Ovary (tissue), 9 donors: Measurements from ENCODE around the gene ARMC12. TPM values are rescaled to one million over a fixed set of nuclear protein-coding genes. Genes with fewer than 3 reads are reported as not detected.

Experiments
- DNase-seq, 5 donors: peaks; one replicate each; pipeline ENCODE4 v3.0.0-alpha.2; 2019 to 2020
- H3K27ac ChIP-seq, 2 donors: fragments of 200-600 bp; one replicate each; pipeline versions ENCODE4 v1.5.1 to v1.8.0; 2019 to 2022
- H3K27me3 ChIP-seq: fragments of 200-600 bp; one replicate; pipeline ENCODE4 v1.8.0; 2022
- H3K36me3 ChIP-seq: fragments of 200-600 bp; sonication (generic); one replicate; pipeline ENCODE4 v1.5.1; 2019
- H3K4me1 ChIP-seq: one replicate; pipeline ENCODE4 v1.8.1; 2013; ENCODE audit warnings: mild to moderate bottlenecking, moderate library complexity; ENCODE audit not compliant: insufficient read depth
- H3K4me3 ChIP-seq: fragments of 200-600 bp; sonication (generic); one replicate; pipeline ENCODE4 v1.5.1; 2017
- H3K9me3 ChIP-seq, 2 donors: fragments of 200-600 bp in 1 of 2; sonication (generic) in 1 of 2; one replicate each; pipeline versions ENCODE4 v1.5.1 to v1.8.1; 2013 to 2019; ENCODE audit warnings: mild to moderate bottlenecking in 1 of 2, moderate library complexity in 1 of 2
- CTCF ChIP-seq, 3 donors: fragments of 450-650 bp in 2 of 3; fragments of 200-600 bp in 1 of 3; IDR thresholded peaks; one replicate each; pipeline versions ENCODE4 v1.5.1 to v1.8.0; 2016 to 2022; ENCODE audit warnings: antibody characterized with exemption in 3 of 3, mild to moderate bottlenecking in 1 of 3
- EP300 ChIP-seq: sonication (generic); formaldehyde crosslinking; IDR thresholded peaks from one replicate; pipeline ENCODE4 v1.6.1; 2017; ENCODE audit warnings: antibody characterized with exemption
- POLR2A ChIP-seq: fragments of 450-650 bp; IDR thresholded peaks from one replicate; pipeline ENCODE4 v1.6.1; 2017; ENCODE audit warnings: antibody characterized with exemption, mild to moderate bottlenecking, moderate library complexity
- WGBS, 3 donors: extraction: QIAGEN DNeasy Blood & Tissue Kit in 1 of 3; methylation state at CpG; one replicate each; pipeline versions ENCODE4 v1.1.5 to v1.1.7; 2013 to 2017; 5-methylcytosine and 5-hydroxymethylcytosine counted together
- intact Hi-C, 4 donors: fragments of 100-400 bp; cut with DNase I; formaldehyde crosslinking; loops; one replicate each; pipeline versions ENCODE4 v1.11.0 to v1.15.1; 2022 to 2023
- polyA plus RNA-seq, 2 donors: library from polyadenylated mRNA; stranded (reverse); fragments of 200-250 nt in 1 of 2; fragments of 350-450 nt in 1 of 2; fragmentation: Illumina TruSeq in 1 of 2; extraction: RNeasy Lipid Tissue Mini Kit (QIAGEN cat#74804) in 1 of 2; gene quantifications; one replicate each; pipeline ENCODE4 v1.2.3, GENCODE V29; 2013 to 2014
- total RNA-seq, 7 donors: library from RNA; depleted of rRNA in 2 of 7; stranded (reverse); fragments of >200 nt in 2 of 7; fragmentation: NEBNext Ultra II Directional in 3 of 7; extraction: Animal tissue kit (Norgen Biotek cat#: 25700) in 3 of 7; gene quantifications; one replicate each; pipeline versions ENCODE4 v1.1.0 to v1.2.4, GENCODE V29; 2016 to 2023
- donor health status: DM: no; HTN: no; CAD: no; lungs with moderate emphysema.
- donor health status: DM: no; HTN: no; CAD: no.
- donor health status: Bipolar disorder and iron deficiency.
- donor health status: DM: yes; HTN: yes; CAD: no.
- donor health status: DM: no; HTN: no; CAD: no.
- donor health status: DM: yes; HTN: yes; CAD: no.

ARMC12 gene
- total and polyA plus RNA-seq, 9 donors: 0.34 to 1.9 (median 1.0) TPM

- DNase-seq: no peak
- intact Hi-C loops: no loop called here
- H3K36me3 ChIP-seq: no peaks in the 10 kb centered on the region
- no peaks in the 10 kb centered on the region for H3K27me3 ChIP-seq
- TF ChIP-seq CTCF (IDR thresholded peaks at IDR 0.05): no peak
- no peak for TF ChIP-seq POLR2A
- TF ChIP-seq EP300: no peak
- no peak overlapping the region for H3K4me3 ChIP-seq
- 55 to 70% (median 55%) methylated on average over 3 of the region's 3 CpGs for WGBS, 3 donors
- no peaks in the 10 kb centered on the region for H3K4me1 ChIP-seq
- no peaks in the 10 kb centered on the region for H3K9me3 ChIP-seq
- H3K27ac ChIP-seq: no peak overlapping the region
Observed at GRCh38 chr6:35706468-35706867, 30.4 kb upstream of the ARMC12 start.

GRCh38 chr6:35707714-35708407 is 29.0 kb upstream of the ARMC12 start:
- no peak overlapping the region for H3K27ac ChIP-seq
- WGBS, 3 donors: 71 to 87% (median 76%) methylated on average over 4 of the region's 4 CpGs
- H3K4me1 ChIP-seq: no peaks in the 10 kb centered on the region
- H3K36me3 ChIP-seq: no peaks in the 10 kb centered on the region
- no peaks in the 10 kb centered on the region for H3K9me3 ChIP-seq
- no peak for DNase-seq
- no peak for TF ChIP-seq EP300
- H3K27me3 ChIP-seq: no peaks in the 10 kb centered on the region
- H3K4me3 ChIP-seq: no peak overlapping the region
- intact Hi-C loops: no loop called here

GRCh38 chr6:35708585-35708984 is 28.2 kb upstream of the ARMC12 start:
- Histone ChIP-seq H3K4me3 (no peak overlapping the region), H3K9me3 (no peaks in the 10 kb centered on the region), H3K27ac (no peak overlapping the region), H3K27me3 (no peaks in the 10 kb centered on the region), H3K4me1 (no peaks in the 10 kb centered on the region), H3K36me3 (no peaks in the 10 kb centered on the region)
- TF ChIP-seq POLR2A (no peak), EP300 (no peak), CTCF (IDR thresholded peaks at IDR 0.05) (no peak)
- DNase-seq: no peak
- intact Hi-C loops: no loop called here

- H3K27me3 ChIP-seq: no peaks in the 10 kb centered on the region
- 67 to 92% (median 79%) methylated on average over 4 of the region's 4 CpGs for WGBS, 3 donors
- TF ChIP-seq POLR2A (no peak), CTCF (IDR thresholded peaks at IDR 0.05) (no peak), EP300 (no peak)
- no peaks in the 10 kb centered on the region for H3K9me3 ChIP-seq
- no peak overlapping the region for H3K4me3 ChIP-seq
- H3K27ac ChIP-seq: no peak overlapping the region
- no peaks in the 10 kb centered on the region for H3K4me1 ChIP-seq
- H3K36me3 ChIP-seq: no peaks in the 10 kb centered on the region
- peak in 2 of 5 donors; percentile 6 to 25 for DNase-seq
- intact Hi-C loops: no loop called here
Observed at GRCh38 chr6:35710241-35710847, 26.5 kb upstream of the ARMC12 start.

GRCh38 chr6:35711731-35712130 is 25.1 kb upstream of the ARMC12 start:
- 48 to 61% (median 56%) methylated on average over 7 of the region's 7 CpGs for WGBS, 3 donors
- TF ChIP-seq CTCF (IDR thresholded peaks at IDR 0.05) (no peak), POLR2A (no peak), EP300 (no peak)
- intact Hi-C loops: no loop called here

More at GRCh38 chr6:35711731-35712130, 25.1 kb upstream of the ARMC12 start:
- Histone ChIP-seq H3K36me3 (no peaks in the 10 kb centered on the region), H3K4me3 (no peak overlapping the region), H3K4me1 (no peaks in the 10 kb centered on the region), H3K9me3 (no peaks in the 10 kb centered on the region), H3K27ac (no peak overlapping the region), H3K27me3 (no peaks in the 10 kb centered on the region)
- DNase-seq: peak in 3 of 5 donors; percentile 11 to 47 (median 23)
